Endothelial cell of umbilical vein (primary cell): ENCODE results near the gene KL.

Experiments
- CTCF ChIP-seq, 2 donors: IDR thresholded peaks; 1 replicate in 1 of 2; 2 replicates in 1 of 2; pipeline ENCODE4 v1.5.1; 2011; ENCODE audit warnings: low read length in 2 of 2, mild to moderate bottlenecking in 2 of 2, moderate library complexity in 2 of 2, control low read depth in 1 of 2, inconsistent platforms in 1 of 2, low read depth in 1 of 2; ENCODE audit not compliant: insufficient read depth in 1 of 2; ENCODE audit errors: extremely low read depth in 1 of 2
- FOS ChIP-seq: IDR thresholded peaks from 2 replicates; pipeline ENCODE4 v1.6.1; 2011; ENCODE audit warnings: mild to moderate bottlenecking, low read length, moderate library complexity, borderline replicate concordance; ENCODE audit not compliant: insufficient read depth
- POLR2A ChIP-seq: IDR thresholded peaks from 2 replicates; pipeline ENCODE4 v1.6.1; 2012; ENCODE audit warnings: low read depth, mild to moderate bottlenecking, control low read depth, low read length
- POLR2AphosphoS5 ChIP-seq: IDR thresholded peaks from 2 replicates; pipeline ENCODE4 v1.6.1; 2012; ENCODE audit warnings: low read depth, mild to moderate bottlenecking, control low read depth, low read length, moderate library complexity; ENCODE audit not compliant: insufficient read depth

GRCh38 chr13:33107361-33107760 lies 91.1 kb downstream of the KL start:
- no peak for TF ChIP-seq POLR2A
- TF ChIP-seq CTCF (IDR thresholded peaks at IDR 0.05; ENCODE audit: extremely low read depth in 1 of 2, insufficient read depth in 1 of 2, low read depth in 1 of 2, low read length in 2 of 2): no peak
- no peak for TF ChIP-seq FOS
- no peak for TF ChIP-seq POLR2AphosphoS5
